ENCODE data around the gene FYB1. TPM values are rescaled to one million over a fixed set of nuclear protein-coding genes. Genes with fewer than 3 reads are reported as not detected.

The FYB1 gene
- total RNA-seq, 1 donor, result 1.6 TPM

- no peak for DNase-seq (ENCODE audit: low read depth in 2 of 3, low spot score in 2 of 3)
Measured at GRCh38 chr5:39206630-39207321, 12.6 kb downstream of the FYB1 start.

GRCh38 chr5:39205550-39205949, 13.8 kb downstream of the FYB1 start:
- DNase-seq (ENCODE audit: low read depth in 2 of 3, low spot score in 2 of 3), result no peak

GRCh38 chr5:39203951-39204350, 15.4 kb downstream of the FYB1 start:
- no peak for DNase-seq (ENCODE audit: low read depth in 2 of 3, low spot score in 2 of 3)

- no peak for DNase-seq (ENCODE audit: low read depth in 2 of 3, low spot score in 2 of 3)
Measured at GRCh38 chr5:39203275-39203922, 16.0 kb downstream of the FYB1 start.

- DNase-seq (ENCODE audit: low read depth in 2 of 3, low spot score in 2 of 3), result peak in 1 of 3 donors; percentile 53
Measured at GRCh38 chr5:39202597-39203274, 16.6 kb downstream of the FYB1 start.

GRCh38 chr5:39201781-39202596, 17.4 kb downstream of the FYB1 start:
- DNase-seq (ENCODE audit: low read depth in 2 of 3, low spot score in 2 of 3), result no peak

- no peak for DNase-seq (ENCODE audit: low read depth in 2 of 3, low spot score in 2 of 3)
Measured at GRCh38 chr5:39201160-39201780, 18.1 kb downstream of the FYB1 start.

- no peak for DNase-seq (ENCODE audit: low read depth in 2 of 3, low spot score in 2 of 3)
Measured at GRCh38 chr5:39200081-39200480, 19.3 kb downstream of the FYB1 start.

GRCh38 chr5:39199335-39199734, 20.0 kb downstream of the FYB1 start:
- DNase-seq (ENCODE audit: low read depth in 2 of 3, low spot score in 2 of 3), result no peak

- no peak for DNase-seq (ENCODE audit: low read depth in 2 of 3, low spot score in 2 of 3)
Measured at GRCh38 chr5:39198127-39198526, 21.2 kb downstream of the FYB1 start.

GRCh38 chr5:39197556-39197955, 21.8 kb downstream of the FYB1 start:
- DNase-seq (ENCODE audit: low read depth in 2 of 3, low spot score in 2 of 3), result no peak

- DNase-seq (ENCODE audit: low read depth in 2 of 3, low spot score in 2 of 3), result no peak
Measured at GRCh38 chr5:39195198-39195826, 24.1 kb downstream of the FYB1 start.

GRCh38 chr5:39194466-39195136, 24.8 kb downstream of the FYB1 start:
- peak in 1 of 3 donors; percentile 40 for DNase-seq (ENCODE audit: low read depth in 2 of 3, low spot score in 2 of 3)

- DNase-seq (ENCODE audit: low read depth in 2 of 3, low spot score in 2 of 3), result no peak
Measured at GRCh38 chr5:39193553-39194465, 25.6 kb downstream of the FYB1 start.

GRCh38 chr5:39192450-39193160, 26.8 kb downstream of the FYB1 start:
- DNase-seq (ENCODE audit: low read depth in 2 of 3, low spot score in 2 of 3), result no peak

GRCh38 chr5:39191216-39191615, 28.1 kb downstream of the FYB1 start:
- DNase-seq (ENCODE audit: low read depth in 2 of 3, low spot score in 2 of 3), result peak in 1 of 3 donors; percentile 31

GRCh38 chr5:39190311-39191102, 28.9 kb downstream of the FYB1 start:
- DNase-seq (ENCODE audit: low read depth in 2 of 3, low spot score in 2 of 3), result peak in 1 of 3 donors; percentile 30

Data from hematopoietic multipotent progenitor cell (in vitro differentiated cells).